AML-193 (cell line): ENCODE results near the gene TENT5A.

ENCODE experiments used
- DNase-seq, 2 experiments: peaks; one replicate each; lab custom pipeline; 2025; lab: John Stamatoyannopoulos, UW

The TENT5A gene

DNA sequence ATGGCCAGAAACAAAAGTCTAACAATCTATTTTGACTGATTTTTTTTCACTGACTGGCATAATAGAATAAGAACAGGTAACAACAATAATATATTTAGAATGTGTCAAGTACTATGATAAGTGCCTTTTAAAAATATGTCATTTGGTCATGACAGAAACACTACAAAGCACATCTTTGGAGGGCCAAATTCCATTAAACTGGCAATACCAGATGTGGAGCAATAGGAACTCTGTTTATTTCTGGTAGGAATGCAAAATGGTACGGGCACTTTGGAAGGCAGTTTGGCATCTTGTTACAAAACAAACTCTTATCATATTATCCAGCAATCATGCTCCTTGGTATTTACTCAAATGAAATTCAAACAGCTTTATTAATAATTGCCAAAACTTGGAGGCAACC is 39.3 kb downstream of the TENT5A start:
- no peak for DNase-seq

DNA sequence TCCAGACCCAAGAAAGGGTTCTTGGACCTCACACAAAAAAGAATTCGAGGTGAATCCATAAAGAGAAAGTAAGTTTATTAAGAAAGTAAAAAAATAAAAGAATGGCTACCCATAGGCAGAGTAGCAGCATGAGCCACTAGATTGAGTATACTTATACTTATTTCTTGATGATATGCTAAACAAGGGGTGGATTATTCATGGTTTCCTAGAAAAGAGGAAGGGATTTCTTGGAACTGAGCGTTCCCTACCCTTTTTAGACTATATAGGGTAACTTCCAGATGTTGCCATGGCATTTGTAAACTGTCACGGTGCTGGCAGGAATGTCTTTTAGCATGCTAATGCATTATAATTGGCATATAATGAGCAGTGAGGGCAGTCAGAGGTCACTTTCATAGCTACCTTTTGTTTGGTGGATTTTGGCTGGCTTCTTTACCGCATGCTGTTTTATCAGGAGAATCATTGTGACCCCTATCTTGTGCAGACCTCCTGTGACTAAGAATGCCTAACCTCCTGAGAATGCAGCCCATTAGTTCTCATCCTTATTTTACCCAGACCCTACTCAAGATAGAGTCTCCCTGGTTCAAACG is 44.3 kb downstream of the TENT5A start:
- no peak for DNase-seq

DNA sequence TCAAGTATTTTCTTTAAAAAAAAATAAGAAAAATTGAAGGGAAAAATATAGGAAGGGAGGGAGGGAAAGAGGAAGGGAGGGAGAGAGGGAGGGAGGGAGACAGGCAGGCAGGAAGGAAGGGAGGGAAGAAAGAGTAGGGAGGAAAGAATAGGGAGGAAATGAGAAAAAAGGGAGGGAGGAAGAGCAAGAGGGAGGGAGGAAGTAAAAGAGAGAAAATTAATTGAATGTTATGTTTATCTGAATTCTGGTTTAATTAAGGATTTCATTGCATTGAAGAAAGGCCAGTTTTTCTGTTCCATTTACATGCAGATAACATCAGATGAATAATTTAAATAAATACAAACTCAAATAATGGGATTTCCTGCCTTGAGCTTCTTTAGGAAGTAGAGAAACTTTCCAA is 47.8 kb downstream of the TENT5A start:
- DNase-seq: no peak

DNA sequence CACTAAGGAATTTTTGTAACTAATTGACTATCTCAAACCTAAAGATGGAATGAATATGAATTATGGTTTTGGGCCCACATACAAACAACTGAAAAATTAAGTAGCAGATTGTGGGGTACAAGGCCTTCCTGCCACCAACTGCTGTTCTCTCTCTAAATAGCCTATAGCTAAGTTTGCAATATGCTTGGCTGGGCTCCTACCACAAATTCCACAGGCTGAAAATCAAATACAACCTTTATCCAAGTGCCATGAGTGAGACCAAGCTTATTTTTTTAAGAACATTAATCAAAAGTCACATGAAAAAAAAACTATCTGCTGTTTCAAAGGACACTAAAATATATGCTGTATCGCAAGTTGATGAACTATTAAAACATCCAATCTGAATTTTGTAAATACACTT is 52.1 kb downstream of the TENT5A start:
- no peak for DNase-seq

DNA sequence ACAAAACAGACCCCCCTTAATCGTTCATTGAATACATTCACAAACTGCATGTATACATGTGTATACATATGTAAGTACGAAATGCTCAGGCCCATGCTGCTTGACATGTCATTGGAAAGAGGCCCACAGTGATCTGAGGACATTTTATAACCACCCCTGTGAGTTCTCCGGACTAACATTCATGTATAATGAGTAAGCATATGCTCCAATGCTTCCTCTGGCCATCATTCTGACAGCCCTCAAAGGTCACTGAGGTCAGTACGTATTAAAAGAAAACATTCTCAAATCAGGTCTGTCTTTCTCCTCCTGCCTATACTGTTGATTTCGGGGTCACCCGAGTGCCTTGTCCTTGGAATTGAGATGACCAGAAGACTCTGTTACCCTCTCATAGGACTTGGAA is 54.9 kb downstream of the TENT5A start:
- DNase-seq: no peak

DNA sequence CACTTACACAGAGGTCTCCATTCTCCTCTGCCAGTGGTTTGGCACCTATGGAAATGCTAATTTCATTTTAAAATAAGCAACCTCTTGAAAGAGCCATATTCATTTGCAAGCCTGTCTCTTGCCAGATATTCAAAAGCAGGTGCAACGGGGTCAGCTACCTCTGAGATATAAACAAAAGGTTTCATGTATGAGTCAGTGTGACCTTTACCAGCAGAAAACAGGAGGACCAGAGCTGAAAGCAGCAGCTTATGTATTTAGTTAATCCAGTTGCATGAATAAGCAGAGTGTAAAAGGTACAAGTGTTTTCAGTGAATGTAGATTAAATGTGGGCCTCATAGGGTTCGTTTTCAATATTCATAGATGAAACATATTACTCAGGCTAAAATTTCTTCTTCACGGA is 56.0 kb downstream of the TENT5A start:
- no peak for DNase-seq
